Upper lobe of left lung (tissue), 6 donors: Measurements from ENCODE around the gene C6orf136. TPM values are rescaled to one million over a fixed set of nuclear protein-coding genes. Genes with fewer than 3 reads are reported as not detected.

Experiments used
- ATAC-seq, 2 donors: fragments of 200-7000 bp; cut with Tn5 transposase; one replicate each; pipeline ENCODE4 v1.9.1; 2022; ENCODE audit warnings: mild to moderate bottlenecking in 2 of 2, moderate library complexity in 2 of 2; ENCODE audit not compliant: low FRiP score in 2 of 2
- DNase-seq, 2 donors: peaks; one replicate each; pipeline ENCODE4 v3.0.0-alpha.2; 2019 to 2020
- H3K27ac ChIP-seq, 4 donors: fragments of 200-600 bp; sonication (generic); one replicate each; pipeline ENCODE4 v1.5.1; 2016 to 2019
- H3K27me3 ChIP-seq, 4 donors: fragments of 200-600 bp; sonication (generic); one replicate each; pipeline ENCODE4 v1.5.1; 2017 to 2019
- H3K36me3 ChIP-seq, 4 donors: fragments of 200-600 bp; sonication (generic); one replicate each; pipeline ENCODE4 v1.5.1; 2016 to 2019
- H3K4me1 ChIP-seq, 4 donors: fragments of 200-600 bp; sonication (generic); one replicate each; pipeline ENCODE4 v1.5.1; 2018 to 2019
- H3K4me3 ChIP-seq, 4 donors: fragments of 200-600 bp; sonication (generic); one replicate each; pipeline ENCODE4 v1.5.1; 2017 to 2019; ENCODE audit warnings: mild to moderate bottlenecking in 2 of 4, moderate library complexity in 1 of 4
- H3K9me3 ChIP-seq, 4 donors: fragments of 200-600 bp; sonication (generic); one replicate each; pipeline ENCODE4 v1.5.1; 2018 to 2019
- EP300 ChIP-seq, 4 donors: sonication (generic); formaldehyde crosslinking; IDR thresholded peaks; one replicate each; pipeline ENCODE4 v1.5.1; 2017; ENCODE audit warnings: antibody characterized with exemption in 4 of 4, control low read depth in 2 of 4
- POLR2A ChIP-seq, 4 donors: fragments of 450-650 bp; IDR thresholded peaks; one replicate each; pipeline ENCODE4 v1.5.1; 2016 to 2017; ENCODE audit warnings: antibody characterized with exemption in 4 of 4, mild to moderate bottlenecking in 2 of 4
- POLR2AphosphoS5 ChIP-seq, 2 donors: sonication (generic); formaldehyde crosslinking; IDR thresholded peaks; one replicate each; pipeline ENCODE4 v1.5.1; 2017; ENCODE audit warnings: antibody characterized with exemption in 2 of 2
- WGBS, 2 donors: methylation state at CpG; one replicate each; pipeline ENCODE4 v1.1.5; 2017 to 2018; 5-methylcytosine and 5-hydroxymethylcytosine counted together
- total RNA-seq, 6 donors: library from RNA; depleted of rRNA in 4 of 6; stranded (reverse); fragments of >200 nt in 4 of 6; gene quantifications; one replicate each; pipeline versions ENCODE4 v1.1.0 to v1.2.1, GENCODE V29; 2016 to 2021
- TF ChIP-seq, protein P1 (sequence below), 6 experiments: fragments of 450-650 bp in 4 of 6; fragments of 200-600 bp in 2 of 6; sonication (generic) in 2 of 6; IDR thresholded peaks; one replicate each; pipeline ENCODE4 v1.5.1; 2016 to 2019; ENCODE audit warnings: antibody characterized with exemption in 6 of 6
- donor health status: DM: no; HTN: no; CAD: no; lungs with moderate emphysema.
- donor health status: DM: no; HTN: yes; CAD: no; lungs with severe emphysema.

The C6orf136 gene
- total RNA-seq, 6 donors from 2014 or later = 8.8 to 57.6 (median 15.2) TPM

DNA sequence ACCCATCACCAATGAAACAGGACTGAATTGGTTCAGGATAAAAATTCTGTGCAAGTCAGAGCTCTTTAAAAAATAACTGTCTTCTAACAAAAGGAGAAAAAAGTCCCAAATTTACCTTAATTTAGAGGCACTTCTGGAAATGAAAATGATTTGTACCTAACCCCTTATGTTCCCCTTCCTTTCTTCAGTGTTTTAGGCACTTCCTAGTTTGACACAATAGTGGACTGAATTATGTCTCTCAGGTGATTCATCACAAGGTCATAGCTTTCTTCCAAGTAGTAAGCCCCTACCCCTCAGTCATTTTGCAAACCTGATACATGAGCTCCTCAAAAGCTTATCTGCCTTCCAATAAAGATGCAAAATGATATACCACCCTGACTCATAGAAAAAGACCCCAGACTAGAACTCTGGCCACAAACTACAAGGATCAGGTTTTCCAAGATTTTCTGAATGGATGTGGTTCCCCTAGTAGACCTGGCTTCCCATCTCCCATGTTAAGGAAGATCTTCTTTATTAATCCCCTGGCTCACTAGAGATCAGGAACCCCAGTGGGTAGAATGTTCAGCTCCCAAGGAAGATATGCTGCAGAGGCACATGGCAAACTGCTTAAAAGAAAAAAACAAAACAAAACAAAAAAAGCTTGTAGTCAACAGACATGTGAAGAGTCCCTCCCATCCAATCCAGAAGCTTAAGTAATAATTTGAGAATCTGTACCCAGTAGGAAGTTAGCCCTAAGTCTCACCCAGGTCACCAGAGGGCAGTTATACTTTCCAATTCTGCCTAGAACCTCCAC, 33.5 kb upstream of the C6orf136 start:
- H3K27ac ChIP-seq = peak overlapping the region in 3 of 4 donors; percentile 95 to 96 (median 96)
- ATAC-seq (no peak), DNase-seq (no peak)
- no peaks in the 10 kb centered on the region for H3K9me3 ChIP-seq
- peak overlapping the region in 1 of 4 donors; percentile 68 for H3K4me3 ChIP-seq
- H3K36me3 ChIP-seq = peaks cover 9 to 37% (median 15%) of the 10 kb centered on the region in 4 donors
- H3K27me3 ChIP-seq = no peaks in the 10 kb centered on the region
- no peak for TF ChIP-seq POLR2AphosphoS5 (IDR thresholded peaks at IDR 0.05)
- no peak for TF ChIP-seq EP300 (IDR thresholded peaks at IDR 0.05)
- TF ChIP-seq, protein P1, sequence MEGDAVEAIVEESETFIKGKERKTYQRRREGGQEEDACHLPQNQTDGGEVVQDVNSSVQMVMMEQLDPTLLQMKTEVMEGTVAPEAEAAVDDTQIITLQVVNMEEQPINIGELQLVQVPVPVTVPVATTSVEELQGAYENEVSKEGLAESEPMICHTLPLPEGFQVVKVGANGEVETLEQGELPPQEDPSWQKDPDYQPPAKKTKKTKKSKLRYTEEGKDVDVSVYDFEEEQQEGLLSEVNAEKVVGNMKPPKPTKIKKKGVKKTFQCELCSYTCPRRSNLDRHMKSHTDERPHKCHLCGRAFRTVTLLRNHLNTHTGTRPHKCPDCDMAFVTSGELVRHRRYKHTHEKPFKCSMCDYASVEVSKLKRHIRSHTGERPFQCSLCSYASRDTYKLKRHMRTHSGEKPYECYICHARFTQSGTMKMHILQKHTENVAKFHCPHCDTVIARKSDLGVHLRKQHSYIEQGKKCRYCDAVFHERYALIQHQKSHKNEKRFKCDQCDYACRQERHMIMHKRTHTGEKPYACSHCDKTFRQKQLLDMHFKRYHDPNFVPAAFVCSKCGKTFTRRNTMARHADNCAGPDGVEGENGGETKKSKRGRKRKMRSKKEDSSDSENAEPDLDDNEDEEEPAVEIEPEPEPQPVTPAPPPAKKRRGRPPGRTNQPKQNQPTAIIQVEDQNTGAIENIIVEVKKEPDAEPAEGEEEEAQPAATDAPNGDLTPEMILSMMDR (IDR thresholded peaks at IDR 0.05) = no peak
- TF ChIP-seq POLR2A (IDR thresholded peaks at IDR 0.05) = no peak
- H3K4me1 ChIP-seq = peaks cover 36 to 51% (median 41%) of the 10 kb centered on the region in 4 donors

DNA sequence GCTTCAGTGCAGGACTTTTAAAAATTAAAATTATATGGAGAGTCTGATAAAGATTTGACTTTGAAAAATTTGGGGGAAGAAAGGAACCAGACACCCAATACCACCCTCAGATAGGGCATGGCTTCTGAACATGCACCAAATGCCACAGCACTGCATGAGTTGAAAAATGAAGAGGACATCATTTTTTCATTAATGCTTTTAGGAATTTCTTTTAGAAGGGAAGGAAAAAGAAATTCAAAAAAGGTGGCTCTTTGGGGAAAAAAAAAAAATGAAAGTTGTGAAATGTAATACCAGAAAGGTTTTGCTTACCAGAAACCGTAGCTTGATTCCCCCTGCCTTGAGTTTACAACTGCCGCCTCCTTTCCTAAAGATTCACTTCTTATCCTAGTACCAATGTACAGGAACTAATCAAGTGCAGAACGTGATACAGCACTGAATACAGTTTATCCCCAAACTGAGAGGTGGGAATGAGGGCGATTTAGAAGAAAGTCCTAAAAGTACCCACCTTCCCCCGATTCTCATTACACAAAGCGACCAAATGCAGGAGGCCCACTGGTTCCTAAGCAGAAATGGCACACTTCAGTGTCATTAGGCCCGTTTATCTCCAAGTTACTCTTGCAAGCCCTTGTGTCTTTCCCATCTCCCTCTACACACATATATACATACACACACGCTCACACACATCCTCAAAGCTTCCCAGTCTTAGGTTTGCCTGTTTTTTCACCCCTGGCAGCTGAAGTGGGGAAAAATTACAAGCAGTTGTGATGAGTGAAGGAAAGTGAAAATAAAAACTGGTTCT, 32.7 kb upstream of the C6orf136 start:
- no peak for ATAC-seq
- peaks cover 43 to 57% (median 48%) of the 10 kb centered on the region in 4 donors for H3K4me1 ChIP-seq
- no peak for DNase-seq
- TF ChIP-seq EP300 (IDR thresholded peaks at IDR 0.05) = no peak
- TF ChIP-seq POLR2AphosphoS5 (IDR thresholded peaks at IDR 0.05) = no peak
- TF ChIP-seq POLR2A (IDR thresholded peaks at IDR 0.05) = no peak
- TF ChIP-seq, protein P1 (IDR thresholded peaks at IDR 0.05) = no peak
- peaks cover 3 to 29% (median 10%) of the 10 kb centered on the region in 4 donors for H3K36me3 ChIP-seq
- 21 to 23% methylated on average over 8 of the region's 8 CpGs for WGBS, 2 donors
- no peaks in the 10 kb centered on the region for H3K27me3 ChIP-seq
- H3K4me3 ChIP-seq = peak overlapping the region; percentile 19 to 87 (median 68)
- no peaks in the 10 kb centered on the region for H3K9me3 ChIP-seq
- H3K27ac ChIP-seq = peak overlapping the region; percentile 95 to 98 (median 96)

DNA sequence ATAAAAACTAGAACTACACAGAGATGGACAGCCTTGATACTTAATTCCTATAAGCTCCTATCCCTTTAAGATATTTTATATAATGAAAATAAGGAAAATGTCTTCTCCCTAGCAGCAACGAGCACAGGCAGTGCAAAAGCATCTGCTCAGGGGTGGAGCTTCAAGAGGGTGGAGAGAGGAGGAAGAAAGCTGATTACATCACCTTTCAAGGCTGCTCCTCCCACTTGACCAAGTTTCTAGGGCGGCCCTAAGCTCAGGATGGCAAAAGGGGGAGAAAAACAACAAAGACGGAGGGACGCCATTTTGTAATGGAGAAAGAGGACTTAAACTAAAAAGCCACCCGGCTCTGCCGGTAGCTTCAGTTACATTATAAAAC, 32.1 kb upstream of the C6orf136 start:
- DNase-seq (peak in 1 of 2 donors; percentile 92), ATAC-seq (peak; percentile 82 to 89)
- WGBS, 2 donors = 0% methylated on average over 6 of the region's 6 CpGs
- Histone ChIP-seq H3K36me3 (peaks cover 4 to 29% (median 10%) of the 10 kb centered on the region in 4 donors), H3K4me1 (peaks cover 43 to 56% (median 50%) of the 10 kb centered on the region in 4 donors), H3K27ac (peak overlapping the region; percentile 95 to 98 (median 96)), H3K9me3 (no peaks in the 10 kb centered on the region), H3K27me3 (no peaks in the 10 kb centered on the region), H3K4me3 (peak overlapping the region; percentile 67 to 87 (median 75))
- TF ChIP-seq POLR2A (IDR thresholded peaks at IDR 0.05) (peak in 3 of 4 donors; percentile 17 to 95 (median 82)), EP300 (IDR thresholded peaks at IDR 0.05) (no peak), POLR2AphosphoS5 (IDR thresholded peaks at IDR 0.05) (peak; percentile 63 to 94)
- TF ChIP-seq, protein P1 (IDR thresholded peaks at IDR 0.05) = no peak

DNA sequence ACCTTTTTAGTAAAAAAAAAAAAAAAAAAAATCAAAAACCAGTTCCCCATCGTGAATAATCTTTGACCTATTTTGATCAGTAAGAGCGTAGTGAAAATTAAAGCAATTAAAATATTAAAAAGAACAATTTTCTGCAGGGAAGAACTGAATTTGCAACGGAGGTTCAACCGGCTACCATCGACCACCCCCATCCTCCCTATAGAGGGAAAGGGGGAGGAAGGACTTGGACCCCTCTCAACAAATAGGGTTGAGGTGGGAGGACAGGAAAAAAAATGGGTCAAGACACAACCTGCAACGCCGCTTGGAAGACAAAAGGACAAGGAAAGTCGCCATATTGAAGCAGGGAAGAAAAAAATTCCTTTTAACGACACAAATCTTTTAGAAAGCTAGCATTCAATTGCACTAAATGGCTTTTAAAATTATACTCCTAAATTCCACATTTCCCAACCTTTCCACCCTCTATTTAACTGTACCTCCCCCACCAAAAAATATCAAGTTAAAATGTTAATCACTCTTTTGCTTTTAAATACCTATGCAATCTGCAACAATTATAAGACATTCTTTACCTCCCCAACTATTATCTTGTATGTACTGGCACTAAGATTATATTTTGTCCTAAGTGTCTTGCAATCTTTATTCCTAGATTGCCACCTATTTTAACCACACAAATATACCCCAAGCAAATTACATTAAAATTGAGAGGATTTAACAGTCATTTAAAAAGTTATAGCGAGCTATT, 31.5 kb upstream of the C6orf136 start:
- DNase-seq = no peak
- TF ChIP-seq POLR2A (IDR thresholded peaks at IDR 0.05) (no peak), EP300 (IDR thresholded peaks at IDR 0.05) (no peak), POLR2AphosphoS5 (IDR thresholded peaks at IDR 0.05) (no peak)
- TF ChIP-seq, protein P1 (IDR thresholded peaks at IDR 0.05) = no peak
- Histone ChIP-seq H3K4me3 (peak overlapping the region; percentile 67 to 87 (median 75)), H3K4me1 (peaks cover 43 to 56% (median 47%) of the 10 kb centered on the region in 4 donors), H3K36me3 (peaks cover 8 to 34% (median 13%) of the 10 kb centered on the region in 4 donors), H3K9me3 (no peaks in the 10 kb centered on the region), H3K27me3 (no peaks in the 10 kb centered on the region), H3K27ac (peak overlapping the region; percentile 95 to 98 (median 96))
- 0 to 1% methylated on average over 10 of the region's 10 CpGs for WGBS, 2 donors
- peak in 1 of 2 donors; percentile 25 for ATAC-seq
